GM23248 (cell line): ENCODE data around the gene SLC45A3.
"Not testable (repeated sequence)": the region's sequence is repeated elsewhere in the genome, so short reads cannot be mapped to it uniquely, and the experiment has no call there.

ENCODE experiments used
- EZH2 ChIP-seq: fragments of 200-600 bp; sonication (generic); IDR thresholded peaks from 2 replicates; pipeline ENCODE4 v1.6.1; 2018; ENCODE audit warnings: antibody characterized with exemption, mild to moderate bottlenecking; ENCODE audit not compliant: insufficient read depth, poor library complexity, severe bottlenecking
- EZH2phosphoT487 ChIP-seq: fragments of 200-600 bp; sonication (generic); IDR thresholded peaks from 2 replicates; pipeline ENCODE4 v1.6.1; 2018; ENCODE audit warnings: antibody characterized with exemption, moderate library complexity, mild to moderate bottlenecking, low read depth; ENCODE audit not compliant: insufficient read depth

DNA sequence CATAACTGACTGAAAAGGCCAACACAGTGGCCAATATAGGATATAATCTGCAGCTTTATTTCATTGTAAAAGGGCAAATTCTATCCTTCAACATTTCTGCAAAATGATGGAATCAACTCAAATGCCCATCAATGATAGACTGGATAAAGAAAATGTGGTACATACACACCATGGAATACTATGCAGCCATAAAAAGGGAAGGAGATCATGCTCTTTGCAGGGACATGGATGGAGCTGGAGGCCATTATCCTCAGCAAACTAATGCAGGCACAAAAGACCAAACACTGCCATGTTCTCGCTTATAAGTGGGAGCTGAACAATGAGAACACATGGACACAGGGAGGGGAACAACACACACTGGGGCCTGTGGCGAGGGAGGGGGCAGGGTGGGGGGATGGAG, 40.4 kb upstream of the SLC45A3 start:
- TF ChIP-seq EZH2, EZH2phosphoT487: not testable (repeated sequence)
